Breast epithelium (tissue), 3 donors: ENCODE measurements around the gene SLC5A6.

ENCODE experiments used
- POLR2A ChIP-seq: fragments of 450-650 bp; IDR thresholded peaks from one replicate; pipeline ENCODE4 v1.6.1; 2016; ENCODE audit warnings: antibody characterized with exemption, mild to moderate bottlenecking, moderate library complexity
- POLR2AphosphoS5 ChIP-seq, 3 donors: sonication (generic); formaldehyde crosslinking; IDR thresholded peaks; one replicate each; pipeline ENCODE4 v1.6.1; 2017; ENCODE audit warnings: antibody characterized with exemption in 3 of 3
- TF ChIP-seq, protein P1 (sequence below), 3 donors: fragments of 450-650 bp; IDR thresholded peaks; one replicate each; pipeline ENCODE4 v1.5.1; 2016 to 2017; ENCODE audit warnings: antibody characterized with exemption in 3 of 3, mild to moderate bottlenecking in 3 of 3, moderate library complexity in 3 of 3

GRCh38 chr2:27238976-27239375 is 26.9 kb upstream of the SLC5A6 start:
- TF ChIP-seq POLR2AphosphoS5 (IDR thresholded peaks at IDR 0.05), result no peak
- TF ChIP-seq, protein P1, sequence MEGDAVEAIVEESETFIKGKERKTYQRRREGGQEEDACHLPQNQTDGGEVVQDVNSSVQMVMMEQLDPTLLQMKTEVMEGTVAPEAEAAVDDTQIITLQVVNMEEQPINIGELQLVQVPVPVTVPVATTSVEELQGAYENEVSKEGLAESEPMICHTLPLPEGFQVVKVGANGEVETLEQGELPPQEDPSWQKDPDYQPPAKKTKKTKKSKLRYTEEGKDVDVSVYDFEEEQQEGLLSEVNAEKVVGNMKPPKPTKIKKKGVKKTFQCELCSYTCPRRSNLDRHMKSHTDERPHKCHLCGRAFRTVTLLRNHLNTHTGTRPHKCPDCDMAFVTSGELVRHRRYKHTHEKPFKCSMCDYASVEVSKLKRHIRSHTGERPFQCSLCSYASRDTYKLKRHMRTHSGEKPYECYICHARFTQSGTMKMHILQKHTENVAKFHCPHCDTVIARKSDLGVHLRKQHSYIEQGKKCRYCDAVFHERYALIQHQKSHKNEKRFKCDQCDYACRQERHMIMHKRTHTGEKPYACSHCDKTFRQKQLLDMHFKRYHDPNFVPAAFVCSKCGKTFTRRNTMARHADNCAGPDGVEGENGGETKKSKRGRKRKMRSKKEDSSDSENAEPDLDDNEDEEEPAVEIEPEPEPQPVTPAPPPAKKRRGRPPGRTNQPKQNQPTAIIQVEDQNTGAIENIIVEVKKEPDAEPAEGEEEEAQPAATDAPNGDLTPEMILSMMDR (IDR thresholded peaks at IDR 0.05), result no peak
- TF ChIP-seq POLR2A, result no peak
